Measurements from ENCODE around the gene SORBS2.
"Not testable (repeated sequence)": the region's sequence is repeated elsewhere in the genome, so short reads cannot be mapped to it uniquely, and the experiment has no call there.

Gene SORBS2

DNA sequence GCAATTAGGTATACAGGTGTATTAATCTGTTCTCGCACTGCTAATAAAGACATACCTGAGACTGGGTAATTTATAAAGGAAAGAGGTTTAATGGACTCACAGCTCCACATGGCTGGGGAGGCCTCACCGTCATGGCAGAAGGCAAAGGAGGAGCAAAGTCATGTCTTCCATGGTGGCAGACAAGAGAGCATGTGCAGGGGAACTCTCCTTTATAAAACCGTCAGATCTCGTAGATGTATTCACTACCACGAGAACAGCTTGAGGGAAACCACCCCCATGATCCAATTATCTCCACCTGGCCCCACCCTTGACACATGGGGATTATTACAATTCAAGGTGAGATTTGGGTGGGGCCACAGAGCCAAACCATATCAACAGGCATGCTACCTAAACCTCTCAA, 97.5 kb downstream of the SORBS2 start:
- DNase-seq (ENCODE audit: low read depth), result not testable (repeated sequence)

DNA sequence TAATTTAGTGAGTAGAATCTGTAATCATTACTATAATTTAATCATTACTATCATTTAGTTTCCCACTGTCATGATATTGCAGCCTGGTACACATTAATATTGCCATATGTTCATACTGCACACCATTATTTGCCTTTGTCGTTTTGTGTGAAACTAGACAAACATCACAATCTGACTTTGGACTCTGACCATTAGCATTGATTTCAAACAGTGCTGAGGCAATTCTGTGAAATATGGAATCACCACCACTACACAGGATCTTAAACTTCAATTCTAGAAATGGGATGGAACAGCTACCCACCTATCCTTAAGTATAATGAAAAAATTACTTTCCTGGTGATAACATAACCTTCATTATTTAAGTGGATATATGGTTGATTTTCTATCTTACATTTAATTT, 98.3 kb downstream of the SORBS2 start:
- no peak for DNase-seq (ENCODE audit: low read depth)

DNA sequence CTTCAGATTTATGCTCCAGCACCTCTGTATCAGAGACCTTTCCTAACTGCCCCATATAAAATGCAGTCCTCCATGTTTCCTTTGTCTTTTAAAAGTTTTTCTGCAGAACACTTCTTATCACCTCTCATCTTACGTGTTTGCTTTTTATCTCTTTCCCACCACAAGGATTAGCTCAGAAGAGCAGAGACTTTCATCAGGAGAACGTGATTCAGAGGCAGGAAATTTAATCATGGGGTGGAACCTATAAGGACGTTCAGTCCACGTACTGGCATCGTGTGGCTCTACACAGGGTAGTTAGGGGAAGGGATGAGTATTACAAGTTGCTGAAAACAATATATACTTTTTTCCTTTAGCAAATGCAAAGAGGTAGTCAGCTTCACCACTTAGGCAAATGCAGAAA, 98.7 kb downstream of the SORBS2 start:
- DNase-seq (ENCODE audit: low read depth), result no peak

DNA sequence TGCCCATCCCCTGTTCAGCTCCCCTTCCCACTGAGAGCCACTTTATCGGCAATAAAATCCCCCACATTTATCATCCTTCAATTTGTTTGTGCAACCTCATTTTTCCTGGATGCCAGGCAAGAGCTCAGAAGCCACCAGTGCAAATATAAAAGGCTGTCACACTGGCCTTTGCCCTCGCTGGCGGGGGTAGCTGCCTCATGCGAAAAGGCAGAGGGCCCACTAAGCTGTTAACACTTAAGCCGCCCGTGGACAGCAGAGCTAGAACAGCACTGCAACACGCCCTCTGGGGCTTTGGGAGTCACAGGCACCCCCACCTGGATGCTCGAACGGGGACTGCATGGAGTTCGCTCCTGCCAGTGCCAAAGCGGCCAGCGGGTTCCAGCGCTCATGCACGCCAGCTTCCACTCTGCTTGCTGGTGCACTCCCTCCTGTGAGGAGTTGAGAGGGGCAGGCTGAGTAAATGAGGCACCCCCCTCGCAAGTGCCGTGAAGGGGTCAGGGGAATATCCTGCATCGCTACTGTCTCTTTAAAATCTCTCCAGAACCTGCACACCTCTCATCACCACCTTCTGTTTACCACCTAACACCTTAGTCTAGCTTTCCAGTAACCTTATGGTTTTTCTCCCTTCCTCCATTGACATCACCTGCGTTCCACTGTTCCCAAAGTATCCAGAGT, 99.5 kb downstream of the SORBS2 start:
- no peak for DNase-seq (ENCODE audit: low read depth)

DNA sequence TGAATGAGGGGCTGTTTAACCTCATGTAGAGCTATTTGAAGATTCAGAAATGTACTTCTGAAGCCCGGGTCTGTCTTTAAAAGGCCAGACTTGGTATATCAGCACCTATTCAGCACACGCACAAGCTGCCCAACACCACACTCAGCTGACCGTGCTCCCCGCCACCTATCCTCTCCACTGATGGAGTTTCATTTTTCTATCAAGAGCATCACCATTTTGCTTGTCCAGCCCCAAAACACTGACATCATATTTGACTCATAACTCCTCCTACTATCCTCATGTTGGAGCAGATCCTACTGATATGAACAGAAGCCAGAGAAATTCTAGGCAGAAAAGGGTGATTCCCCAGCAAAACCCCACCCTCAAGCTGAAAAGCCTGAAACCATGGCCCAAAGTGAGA, 100.3 kb downstream of the SORBS2 start:
- DNase-seq (ENCODE audit: low read depth), result no peak

DNA sequence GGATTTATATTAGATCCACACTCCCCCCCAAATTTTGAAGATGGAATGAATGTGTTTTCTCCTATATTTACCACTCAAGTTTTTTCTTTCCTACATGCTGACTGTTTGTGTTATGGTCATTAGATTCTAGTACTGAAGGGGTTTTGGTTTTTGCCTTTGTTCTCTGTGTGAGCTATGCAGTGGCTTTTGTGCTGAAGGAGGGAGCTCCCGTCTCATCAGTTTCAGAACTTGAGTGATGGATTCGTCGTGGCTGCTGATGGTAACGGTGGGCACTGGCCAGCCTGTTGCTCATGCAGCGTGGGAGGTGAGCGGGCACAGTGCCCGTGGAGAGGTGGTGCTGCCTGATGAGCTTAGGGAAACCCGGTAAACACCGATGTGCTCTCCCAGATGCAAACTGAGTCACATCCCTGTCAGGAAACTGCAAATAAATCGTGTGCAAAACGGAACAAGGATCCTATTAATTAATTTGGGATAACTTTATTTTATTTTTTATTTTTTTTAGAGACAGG, 101.5 kb downstream of the SORBS2 start:
- DNase-seq (ENCODE audit: low read depth), result no peak

DNA sequence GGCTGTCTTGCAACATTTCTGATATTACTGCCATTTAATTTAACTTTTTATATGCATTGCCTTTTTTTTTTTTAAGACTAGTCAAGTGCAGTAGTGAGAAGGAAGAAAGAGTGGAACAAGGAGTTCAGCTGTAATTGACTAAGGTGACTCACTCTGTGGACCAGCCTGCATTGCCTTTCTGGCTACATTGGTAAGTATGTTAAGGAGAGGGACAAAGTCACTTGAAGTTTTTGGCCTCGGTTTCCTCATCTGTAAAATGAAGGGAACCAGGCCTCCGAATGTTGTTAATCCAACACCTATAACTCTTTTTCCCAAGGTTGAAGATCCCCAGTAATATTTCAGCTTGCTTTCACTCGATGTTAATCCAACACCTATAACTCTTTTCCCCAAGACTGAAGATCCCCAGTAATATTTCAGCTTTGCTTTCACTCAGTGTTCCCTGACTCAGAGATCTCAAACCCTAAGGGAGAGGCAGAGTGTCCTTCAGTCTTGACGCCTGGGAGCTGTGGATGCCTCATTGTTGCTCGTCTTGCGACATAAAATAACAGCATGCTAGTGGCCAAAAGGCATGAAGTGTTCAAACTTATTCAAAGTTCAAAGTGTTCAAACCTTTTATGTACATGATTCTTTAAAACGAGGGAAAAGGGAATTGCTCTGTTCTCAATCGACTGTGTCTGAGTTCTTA, 102.0 kb downstream of the SORBS2 start:
- DNase-seq (ENCODE audit: low read depth), result no peak

DNA sequence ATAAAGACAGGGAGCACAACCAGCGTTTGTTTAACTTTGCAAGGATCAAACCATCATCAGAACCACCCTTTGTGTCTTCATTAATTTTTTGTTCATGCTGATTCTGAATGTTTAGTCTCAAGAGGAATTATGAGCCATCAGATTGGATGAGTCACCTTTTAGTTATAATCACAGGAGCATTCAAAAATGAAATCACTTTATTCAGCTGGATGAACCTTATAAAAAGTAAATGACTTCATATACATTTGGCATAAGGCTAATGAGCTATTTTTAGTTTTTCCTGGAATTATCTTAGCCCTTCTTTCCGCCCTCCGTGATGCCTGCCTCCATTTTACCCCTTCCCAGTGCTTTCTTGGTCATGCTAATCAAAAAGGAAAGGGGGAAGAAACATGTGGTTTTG, 103.6 kb downstream of the SORBS2 start:
- DNase-seq (ENCODE audit: low read depth), result peak; percentile 55

DNA sequence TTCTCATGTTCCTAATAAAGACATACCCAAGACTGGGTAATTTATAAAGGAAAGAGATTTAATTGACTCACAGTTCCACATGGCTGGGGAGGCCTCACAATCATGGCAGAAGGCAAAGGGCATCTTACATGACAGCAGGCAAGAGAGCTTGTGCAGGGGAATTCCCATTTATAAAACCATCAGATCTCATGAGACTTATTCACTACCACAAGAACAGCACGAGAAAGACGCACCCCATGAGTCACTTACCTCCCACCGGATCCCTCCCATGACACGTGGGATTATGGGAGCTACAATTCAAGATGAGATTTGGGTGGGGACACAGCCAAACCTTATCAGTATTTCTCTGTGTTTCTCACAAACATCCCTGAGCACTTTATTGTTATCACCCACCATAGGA, 104.4 kb downstream of the SORBS2 start:
- DNase-seq (ENCODE audit: low read depth), result not testable (repeated sequence)

DNA sequence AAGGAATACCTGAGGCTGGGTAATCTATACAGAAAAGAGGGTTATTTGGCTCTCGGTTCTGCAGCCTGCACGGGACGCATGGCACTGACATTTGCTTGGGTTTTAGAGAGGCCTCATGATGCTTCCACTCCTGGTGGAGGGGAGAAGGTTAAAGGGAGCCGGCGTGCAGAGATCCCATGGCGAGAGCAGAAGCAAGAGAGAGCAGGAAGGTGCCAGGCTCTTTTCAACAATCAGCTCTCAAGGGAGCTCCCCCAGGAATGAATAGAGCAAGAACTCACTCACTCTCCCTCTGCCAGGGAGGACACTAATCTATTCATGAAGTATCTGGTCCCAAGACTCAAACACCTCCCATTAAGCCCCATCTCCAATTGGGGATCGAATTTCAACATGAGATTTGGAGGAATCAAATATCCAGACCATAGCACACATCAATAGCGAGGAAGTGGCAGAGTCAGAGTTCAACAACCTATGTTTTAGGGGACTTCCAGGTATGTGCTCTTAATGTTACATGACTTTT, 109.8 kb downstream of the SORBS2 start:
- DNase-seq (ENCODE audit: low read depth), result no peak

DNA sequence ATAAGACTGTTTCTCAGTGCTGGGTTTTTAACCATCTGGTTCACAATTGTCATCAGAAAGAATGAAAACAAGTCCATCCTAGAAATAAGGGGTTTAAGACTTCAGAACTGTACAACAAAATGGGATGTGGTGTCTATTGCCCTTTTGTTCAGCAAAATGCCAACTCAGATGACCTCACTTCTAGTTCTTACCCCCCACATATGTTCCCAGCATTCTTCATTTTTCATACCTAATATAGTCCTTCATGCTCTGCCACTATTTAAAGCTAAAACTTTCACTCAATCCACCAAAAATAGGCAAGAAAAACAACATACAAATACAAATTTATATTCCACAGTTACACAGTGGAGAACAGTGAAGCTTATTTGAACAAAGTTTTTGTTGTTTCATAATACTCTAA, 111.4 kb downstream of the SORBS2 start:
- no peak for DNase-seq (ENCODE audit: low read depth)

DNA sequence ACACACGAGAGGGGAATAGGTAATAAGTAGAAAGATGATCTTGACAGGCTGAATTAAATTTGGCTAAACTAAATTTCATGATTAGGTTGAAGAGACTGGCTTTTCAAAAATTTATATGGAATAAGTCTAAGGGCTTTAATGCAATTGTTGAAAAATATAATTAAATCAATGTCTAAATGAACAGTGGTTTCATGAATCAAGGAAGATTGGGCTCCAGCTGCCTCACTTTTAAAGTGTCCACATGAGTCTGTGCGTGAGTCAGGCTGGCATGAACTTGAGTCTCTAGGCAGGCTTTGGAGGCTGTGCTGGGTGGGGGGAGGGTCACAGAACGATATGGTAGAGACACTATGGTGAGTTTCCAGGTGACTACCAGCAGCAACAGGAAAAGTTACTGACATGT, 111.9 kb downstream of the SORBS2 start:
- no peak for DNase-seq (ENCODE audit: low read depth)

DNA sequence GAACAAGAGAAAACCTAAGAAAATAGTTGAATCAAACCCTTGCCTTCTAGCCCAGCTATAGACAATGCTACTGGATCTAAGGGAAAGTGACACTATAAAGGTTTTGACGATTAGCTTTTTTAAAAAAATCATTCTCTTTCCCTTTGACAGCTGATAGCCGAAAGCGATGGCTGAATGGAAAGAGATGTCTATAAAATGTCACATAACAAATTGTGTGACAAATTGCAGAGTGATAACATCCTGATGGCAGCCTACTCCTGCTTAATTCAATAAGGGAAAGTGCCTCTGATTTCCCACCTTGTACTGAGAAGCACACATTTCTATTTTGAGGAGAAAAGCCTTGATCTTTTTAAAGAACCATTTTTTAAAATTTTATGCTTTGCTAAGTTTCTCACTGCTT, 114.5 kb downstream of the SORBS2 start:
- DNase-seq (ENCODE audit: low read depth), result no peak

DNA sequence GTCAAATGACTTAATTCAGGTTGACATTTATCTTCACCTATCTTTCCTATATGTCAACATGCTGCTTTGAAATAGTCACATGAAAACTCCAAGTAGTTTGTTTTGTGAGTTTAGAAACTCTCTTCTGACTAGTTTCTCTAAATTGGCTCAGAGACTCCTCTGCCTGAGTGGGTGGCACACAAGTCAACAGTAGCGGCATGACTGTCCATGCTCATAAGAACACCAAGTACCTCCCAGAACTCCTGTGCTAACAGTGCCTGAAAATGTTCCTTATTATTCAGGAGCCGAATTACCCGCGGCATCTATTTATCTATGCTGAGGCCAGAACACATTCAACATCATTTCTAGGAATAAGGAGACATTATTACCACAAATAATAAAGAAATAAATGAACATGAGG, 116.3 kb downstream of the SORBS2 start:
- DNase-seq (ENCODE audit: low read depth), result no peak

DNA sequence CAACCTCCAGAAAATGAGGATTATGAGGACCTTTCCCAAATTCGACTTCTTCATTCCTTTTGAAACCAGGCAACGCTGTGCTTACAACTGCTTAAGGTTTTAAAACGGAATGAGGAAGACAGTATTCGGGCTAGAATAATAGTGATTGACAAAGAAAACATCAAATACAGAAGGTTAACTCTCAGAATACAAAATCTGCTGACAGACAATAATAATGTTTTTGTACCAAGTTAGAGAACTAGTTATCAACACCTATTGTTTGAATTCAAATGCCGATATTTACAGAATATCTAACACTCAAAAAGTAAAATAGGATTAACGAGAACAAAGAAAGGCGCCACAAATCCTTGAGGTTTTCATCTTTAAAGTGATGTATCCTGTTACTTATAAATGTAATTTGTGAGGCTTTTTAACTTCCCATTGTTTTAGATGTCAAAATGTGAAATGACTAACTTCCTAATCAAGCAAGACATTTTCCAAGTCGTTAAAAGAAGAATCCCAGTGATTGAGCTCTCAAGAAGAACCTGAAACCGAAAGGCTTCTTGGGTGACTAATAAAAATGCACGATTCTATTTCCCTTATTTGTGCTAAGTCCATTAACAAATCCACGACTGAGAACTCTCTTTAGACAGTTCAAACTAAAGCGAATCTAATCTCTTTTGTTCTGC, 118.3 kb downstream of the SORBS2 start:
- DNase-seq (ENCODE audit: low read depth), result no peak

DNA sequence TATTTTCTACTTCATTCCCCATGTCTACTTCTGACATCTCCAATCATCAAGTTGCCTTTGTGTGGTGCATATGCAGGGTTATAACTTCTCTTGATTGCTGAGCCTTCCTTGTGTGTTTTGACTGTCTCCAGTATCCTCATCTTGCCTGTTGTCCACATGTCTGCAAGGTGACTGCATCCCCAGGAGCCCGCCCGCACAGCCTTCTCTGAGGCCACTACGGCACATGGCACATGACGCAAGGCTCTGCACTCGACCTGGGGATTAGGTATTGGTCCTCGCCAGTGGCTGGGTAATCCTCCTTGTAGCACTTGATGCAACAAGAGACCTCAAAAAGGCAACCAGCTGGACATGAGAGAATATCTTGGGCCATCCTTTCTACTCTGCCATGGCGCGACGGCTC, 122.6 kb downstream of the SORBS2 start:
- DNase-seq (ENCODE audit: low read depth), result no peak

DNA sequence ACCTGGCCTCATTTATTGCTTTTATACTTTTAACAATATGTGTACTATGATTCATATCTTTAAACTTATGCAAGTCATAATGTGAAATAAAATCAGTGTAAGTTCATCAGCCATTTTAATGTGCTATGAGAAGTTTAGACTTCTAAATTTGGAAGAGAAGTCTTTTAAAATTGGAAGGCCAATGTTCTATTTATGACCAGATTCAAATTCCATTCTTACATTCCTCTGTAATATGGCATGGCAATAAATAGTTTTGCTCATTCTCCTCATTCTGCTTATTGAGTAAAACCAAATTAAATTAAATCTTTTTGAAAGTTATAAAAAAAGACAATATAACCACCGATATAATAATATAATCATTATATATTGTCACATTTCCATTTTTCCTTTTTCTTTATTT, 126.2 kb downstream of the SORBS2 start:
- no peak for DNase-seq (ENCODE audit: low read depth)

DNA sequence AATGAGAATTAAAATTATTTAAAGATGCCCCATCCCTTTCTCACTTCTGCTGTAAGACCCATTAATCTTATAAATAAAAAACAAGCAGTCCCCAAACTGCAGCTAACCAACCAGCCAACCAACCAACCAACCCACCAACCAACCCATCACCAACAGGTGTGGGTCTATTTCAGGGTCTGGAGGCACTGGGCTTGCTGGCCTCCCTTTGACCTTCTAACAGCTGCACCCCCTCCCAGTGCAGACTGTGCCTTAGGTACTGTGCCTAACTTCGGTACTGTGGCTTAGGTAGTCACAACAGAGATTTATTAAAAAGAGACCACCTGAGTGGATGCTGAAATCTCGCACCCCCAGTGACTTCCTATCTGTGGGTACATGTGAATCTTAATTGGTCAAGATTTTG, 128.1 kb downstream of the SORBS2 start:
- DNase-seq (ENCODE audit: low read depth), result no peak

DNA sequence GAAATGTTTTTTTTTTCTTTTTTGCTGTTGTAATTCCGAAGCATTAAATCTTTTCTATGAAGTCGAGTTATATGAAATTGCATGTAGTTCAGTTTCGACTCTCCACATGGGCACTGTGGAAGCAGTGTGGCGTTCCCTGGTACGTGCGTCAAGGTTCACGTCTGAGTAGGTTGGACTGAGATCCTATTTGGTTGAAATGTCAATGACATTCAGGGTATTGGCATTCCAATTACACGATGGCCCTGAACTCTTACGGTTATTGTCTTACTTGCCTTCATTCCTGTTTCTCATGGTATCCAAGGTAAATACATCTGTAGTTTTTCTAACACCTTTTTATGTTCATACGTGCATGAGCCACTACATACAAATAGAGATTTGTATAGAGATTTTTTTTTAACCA, 128.8 kb downstream of the SORBS2 start:
- DNase-seq (ENCODE audit: low read depth), result no peak

DNA sequence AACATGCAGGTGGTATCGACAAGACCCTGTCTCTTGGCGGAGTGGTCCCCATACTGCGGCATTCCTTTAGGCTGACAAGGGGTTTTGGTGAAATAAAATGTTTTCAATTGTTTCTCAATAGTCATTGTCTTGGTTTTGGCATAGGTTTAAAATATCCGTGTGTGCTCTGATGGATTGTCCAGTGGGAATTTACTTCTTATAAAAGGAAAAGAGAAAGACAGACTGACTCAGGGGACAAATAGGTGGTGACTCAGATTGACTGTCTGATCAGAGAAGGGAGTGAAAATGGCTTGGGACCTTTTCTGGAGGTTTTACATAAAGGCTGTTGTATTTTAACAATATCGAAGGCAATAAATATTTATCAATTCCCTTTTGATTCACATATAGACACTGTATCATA, 129.8 kb downstream of the SORBS2 start:
- peak; percentile 24 for DNase-seq (ENCODE audit: low read depth)

DNA sequence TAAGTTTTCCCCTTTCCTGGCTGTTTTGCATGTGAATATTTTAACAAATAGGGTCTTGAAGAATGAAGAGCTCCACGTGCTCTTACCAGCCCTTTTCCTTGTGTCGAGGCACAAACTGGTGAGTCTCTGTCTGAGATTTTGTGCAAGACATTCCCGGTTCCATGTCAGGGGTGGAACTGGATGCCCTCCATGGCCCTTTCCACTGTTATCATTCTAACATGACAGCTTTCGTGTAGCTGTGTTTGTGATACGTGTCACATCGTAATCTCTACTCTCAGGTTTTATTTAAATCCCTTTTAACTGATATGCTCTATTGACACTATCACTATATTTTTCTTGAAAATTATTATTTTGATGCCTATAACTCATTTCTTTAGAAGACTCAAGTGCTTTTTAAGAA, 130.4 kb downstream of the SORBS2 start:
- DNase-seq (ENCODE audit: low read depth), result no peak

DNA sequence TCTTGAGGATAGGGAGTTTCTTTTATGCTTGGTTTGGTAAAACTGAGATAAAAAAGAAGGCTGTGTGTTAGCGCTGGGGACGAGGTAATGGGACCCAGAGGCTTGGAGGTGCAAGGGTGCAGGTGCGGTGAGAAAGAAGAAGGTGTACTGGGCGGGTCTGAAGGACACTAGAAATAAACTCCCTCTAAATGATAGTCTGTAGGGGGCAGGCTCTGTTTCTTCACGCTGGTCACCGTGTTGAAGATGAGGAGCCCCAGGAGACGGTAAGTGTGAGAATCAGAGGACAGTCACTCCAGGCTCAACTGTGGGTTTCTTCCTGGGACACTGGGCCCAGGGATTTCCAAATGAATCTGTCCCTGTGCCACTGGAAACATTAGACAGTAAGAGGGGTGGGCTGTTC, 131.4 kb downstream of the SORBS2 start:
- no peak for DNase-seq (ENCODE audit: low read depth)

DNA sequence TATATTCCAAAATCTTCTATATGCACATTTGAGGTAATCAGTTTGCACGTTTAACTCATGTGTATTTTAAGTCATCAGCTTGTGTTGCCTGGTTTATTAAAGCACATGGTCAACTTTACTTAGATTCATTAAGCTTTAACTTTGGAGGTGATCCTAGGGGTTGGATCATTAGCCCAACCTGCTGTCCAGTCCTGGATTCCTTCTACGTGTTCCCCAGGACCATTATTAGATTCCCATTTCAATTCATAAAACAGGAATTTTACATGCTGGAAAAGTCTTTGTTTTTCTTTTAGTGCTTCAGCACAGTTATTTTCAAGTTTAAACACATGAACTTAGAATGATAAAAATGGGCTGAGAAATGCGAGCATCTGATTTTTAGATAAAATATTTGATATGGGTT, 132.5 kb downstream of the SORBS2 start:
- no peak for DNase-seq (ENCODE audit: low read depth)
